H1 (cell line): ENCODE results near the gene CD1D. TPM values are rescaled to one million over a fixed set of nuclear protein-coding genes. Genes with fewer than 3 reads are reported as not detected.

Source experiments
- CREB1 ChIP-seq: IDR thresholded peaks from 2 replicates; pipeline ENCODE4 v1.6.1; 2012; ENCODE audit warnings: inconsistent platforms
- CTBP2 ChIP-seq: IDR thresholded peaks from 2 replicates; pipeline ENCODE4 v1.7.0; 2011; ENCODE audit warnings: borderline replicate concordance, mild to moderate bottlenecking, moderate library complexity, mixed read lengths, low read length; ENCODE audit not compliant: insufficient read depth, insufficient read length
- GTF2F1 ChIP-seq: IDR thresholded peaks from 2 replicates; pipeline ENCODE4 v1.6.1; 2012; ENCODE audit warnings: low read depth, low read length, improper control_type of control experiment, borderline replicate concordance
- MAFK ChIP-seq: IDR thresholded peaks from 2 replicates; pipeline ENCODE4 v1.6.1; 2012; ENCODE audit warnings: low read depth, mild to moderate bottlenecking, improper control_type of control experiment, low read length
- polyA plus RNA-seq, 7 experiments: library from polyadenylated mRNA; depleted of rRNA in 3 of 7; stranded (reverse) in 5 of 7; unstranded in 2 of 7; fragments of >200 nt in 5 of 7; fragments of 200-250 nt in 2 of 7; gene quantifications; 1 replicate in 5 of 7; 2 replicates in 1 of 7; 4 replicates in 1 of 7; pipeline versions ENCODE4 v1.2.1 to v1.2.3, GENCODE V29; 2011 to 2013; ENCODE audit warnings: missing spikeins in 2 of 7, mixed read lengths in 2 of 7
- total RNA-seq: library from RNA; stranded (reverse); fragmentation: NEBNext Ultra II Directional; extraction: Animal tissue kit (Norgen Biotek cat#: 25700); gene quantifications from 2 replicates; pipeline ENCODE4 v1.2.1, GENCODE V29; 2021
- TF ChIP-seq, protein P1 (sequence below): fragments of 300-600 bp; sonication (generic); IDR thresholded peaks from 2 replicates; pipeline ENCODE4 v1.7.1; 2012; ENCODE audit warnings: low read length, moderate library complexity, mild to moderate bottlenecking, inconsistent platforms; ENCODE audit not compliant: insufficient replicate concordance

The CD1D gene
- total and polyA plus RNA-seq, 2 of the 8 experiments (the other 6 are each of a cell fraction or from before 2014, with no cell fraction given): 1.1 to 1.6 TPM

DNA sequence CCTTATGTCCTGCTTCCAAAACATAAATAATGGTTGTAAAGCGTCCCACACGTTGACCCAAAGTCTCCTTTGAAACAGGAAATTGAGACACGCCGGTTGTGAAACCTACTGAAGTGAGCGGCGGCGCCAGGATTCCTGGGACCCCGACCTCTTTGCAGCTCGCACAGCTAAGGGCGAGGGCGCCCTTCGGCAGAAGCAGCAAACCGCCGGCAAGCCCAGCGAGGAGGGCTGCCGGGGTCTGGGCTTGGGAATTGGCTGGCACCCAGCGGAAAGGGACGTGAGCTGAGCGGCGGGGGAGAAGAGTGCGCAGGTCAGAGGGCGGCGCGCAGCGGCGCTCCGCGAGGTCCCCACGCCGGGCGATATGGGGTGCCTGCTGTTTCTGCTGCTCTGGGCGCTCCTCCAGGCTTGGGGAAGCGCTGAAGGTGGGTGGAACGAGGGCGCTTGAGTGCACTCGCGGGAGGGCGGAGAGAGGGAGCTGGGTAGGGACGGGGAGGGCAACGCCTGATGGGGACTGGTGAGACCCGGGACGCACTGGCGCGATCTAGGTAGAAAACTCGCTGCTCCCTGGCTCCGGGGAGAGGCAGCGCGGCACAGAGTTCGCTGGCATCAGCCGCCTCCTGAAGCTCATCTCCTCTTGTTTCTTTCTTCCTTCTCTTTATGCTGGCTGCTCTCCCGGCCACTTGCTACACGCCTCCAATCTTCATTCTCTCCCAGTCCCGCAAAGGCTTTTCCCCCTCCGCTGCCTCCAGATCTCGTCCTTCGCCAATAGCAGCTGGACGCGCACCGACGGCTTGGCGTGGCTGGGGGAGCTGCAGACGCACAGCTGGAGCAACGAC is at the start of gene CD1D (continued):
- no peak for TF ChIP-seq GTF2F1
- TF ChIP-seq CREB1: no peak
- TF ChIP-seq CTBP2: no peak
- no peak for TF ChIP-seq MAFK
- TF ChIP-seq, protein P1, sequence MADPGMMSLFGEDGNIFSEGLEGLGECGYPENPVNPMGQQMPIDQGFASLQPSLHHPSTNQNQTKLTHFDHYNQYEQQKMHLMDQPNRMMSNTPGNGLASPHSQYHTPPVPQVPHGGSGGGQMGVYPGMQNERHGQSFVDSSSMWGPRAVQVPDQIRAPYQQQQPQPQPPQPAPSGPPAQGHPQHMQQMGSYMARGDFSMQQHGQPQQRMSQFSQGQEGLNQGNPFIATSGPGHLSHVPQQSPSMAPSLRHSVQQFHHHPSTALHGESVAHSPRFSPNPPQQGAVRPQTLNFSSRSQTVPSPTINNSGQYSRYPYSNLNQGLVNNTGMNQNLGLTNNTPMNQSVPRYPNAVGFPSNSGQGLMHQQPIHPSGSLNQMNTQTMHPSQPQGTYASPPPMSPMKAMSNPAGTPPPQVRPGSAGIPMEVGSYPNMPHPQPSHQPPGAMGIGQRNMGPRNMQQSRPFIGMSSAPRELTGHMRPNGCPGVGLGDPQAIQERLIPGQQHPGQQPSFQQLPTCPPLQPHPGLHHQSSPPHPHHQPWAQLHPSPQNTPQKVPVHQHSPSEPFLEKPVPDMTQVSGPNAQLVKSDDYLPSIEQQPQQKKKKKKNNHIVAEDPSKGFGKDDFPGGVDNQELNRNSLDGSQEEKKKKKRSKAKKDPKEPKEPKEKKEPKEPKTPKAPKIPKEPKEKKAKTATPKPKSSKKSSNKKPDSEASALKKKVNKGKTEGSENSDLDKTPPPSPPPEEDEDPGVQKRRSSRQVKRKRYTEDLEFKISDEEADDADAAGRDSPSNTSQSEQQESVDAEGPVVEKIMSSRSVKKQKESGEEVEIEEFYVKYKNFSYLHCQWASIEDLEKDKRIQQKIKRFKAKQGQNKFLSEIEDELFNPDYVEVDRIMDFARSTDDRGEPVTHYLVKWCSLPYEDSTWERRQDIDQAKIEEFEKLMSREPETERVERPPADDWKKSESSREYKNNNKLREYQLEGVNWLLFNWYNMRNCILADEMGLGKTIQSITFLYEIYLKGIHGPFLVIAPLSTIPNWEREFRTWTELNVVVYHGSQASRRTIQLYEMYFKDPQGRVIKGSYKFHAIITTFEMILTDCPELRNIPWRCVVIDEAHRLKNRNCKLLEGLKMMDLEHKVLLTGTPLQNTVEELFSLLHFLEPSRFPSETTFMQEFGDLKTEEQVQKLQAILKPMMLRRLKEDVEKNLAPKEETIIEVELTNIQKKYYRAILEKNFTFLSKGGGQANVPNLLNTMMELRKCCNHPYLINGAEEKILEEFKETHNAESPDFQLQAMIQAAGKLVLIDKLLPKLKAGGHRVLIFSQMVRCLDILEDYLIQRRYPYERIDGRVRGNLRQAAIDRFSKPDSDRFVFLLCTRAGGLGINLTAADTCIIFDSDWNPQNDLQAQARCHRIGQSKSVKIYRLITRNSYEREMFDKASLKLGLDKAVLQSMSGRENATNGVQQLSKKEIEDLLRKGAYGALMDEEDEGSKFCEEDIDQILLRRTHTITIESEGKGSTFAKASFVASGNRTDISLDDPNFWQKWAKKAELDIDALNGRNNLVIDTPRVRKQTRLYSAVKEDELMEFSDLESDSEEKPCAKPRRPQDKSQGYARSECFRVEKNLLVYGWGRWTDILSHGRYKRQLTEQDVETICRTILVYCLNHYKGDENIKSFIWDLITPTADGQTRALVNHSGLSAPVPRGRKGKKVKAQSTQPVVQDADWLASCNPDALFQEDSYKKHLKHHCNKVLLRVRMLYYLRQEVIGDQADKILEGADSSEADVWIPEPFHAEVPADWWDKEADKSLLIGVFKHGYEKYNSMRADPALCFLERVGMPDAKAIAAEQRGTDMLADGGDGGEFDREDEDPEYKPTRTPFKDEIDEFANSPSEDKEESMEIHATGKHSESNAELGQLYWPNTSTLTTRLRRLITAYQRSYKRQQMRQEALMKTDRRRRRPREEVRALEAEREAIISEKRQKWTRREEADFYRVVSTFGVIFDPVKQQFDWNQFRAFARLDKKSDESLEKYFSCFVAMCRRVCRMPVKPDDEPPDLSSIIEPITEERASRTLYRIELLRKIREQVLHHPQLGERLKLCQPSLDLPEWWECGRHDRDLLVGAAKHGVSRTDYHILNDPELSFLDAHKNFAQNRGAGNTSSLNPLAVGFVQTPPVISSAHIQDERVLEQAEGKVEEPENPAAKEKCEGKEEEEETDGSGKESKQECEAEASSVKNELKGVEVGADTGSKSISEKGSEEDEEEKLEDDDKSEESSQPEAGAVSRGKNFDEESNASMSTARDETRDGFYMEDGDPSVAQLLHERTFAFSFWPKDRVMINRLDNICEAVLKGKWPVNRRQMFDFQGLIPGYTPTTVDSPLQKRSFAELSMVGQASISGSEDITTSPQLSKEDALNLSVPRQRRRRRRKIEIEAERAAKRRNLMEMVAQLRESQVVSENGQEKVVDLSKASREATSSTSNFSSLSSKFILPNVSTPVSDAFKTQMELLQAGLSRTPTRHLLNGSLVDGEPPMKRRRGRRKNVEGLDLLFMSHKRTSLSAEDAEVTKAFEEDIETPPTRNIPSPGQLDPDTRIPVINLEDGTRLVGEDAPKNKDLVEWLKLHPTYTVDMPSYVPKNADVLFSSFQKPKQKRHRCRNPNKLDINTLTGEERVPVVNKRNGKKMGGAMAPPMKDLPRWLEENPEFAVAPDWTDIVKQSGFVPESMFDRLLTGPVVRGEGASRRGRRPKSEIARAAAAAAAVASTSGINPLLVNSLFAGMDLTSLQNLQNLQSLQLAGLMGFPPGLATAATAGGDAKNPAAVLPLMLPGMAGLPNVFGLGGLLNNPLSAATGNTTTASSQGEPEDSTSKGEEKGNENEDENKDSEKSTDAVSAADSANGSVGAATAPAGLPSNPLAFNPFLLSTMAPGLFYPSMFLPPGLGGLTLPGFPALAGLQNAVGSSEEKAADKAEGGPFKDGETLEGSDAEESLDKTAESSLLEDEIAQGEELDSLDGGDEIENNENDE: no peak
